Fibroblast of lung (primary cell): ENCODE results near the gene PRR36. TPM values are rescaled to one million over a fixed set of nuclear protein-coding genes. Genes with fewer than 3 reads are reported as not detected.

ENCODE experiments used
- DNase-seq, 2 donors: peaks; one replicate each; pipeline versions ENCODE4 v3.0.0 to v3.0.0-alpha.2; 2010; ENCODE audit warnings: low read depth in 2 of 2
- H2AFZ ChIP-seq: 2 replicates; pipeline ENCODE4 v1.5.1; 2012; ENCODE audit warnings: low read length, control low read depth, inconsistent platforms
- H3K27ac ChIP-seq: 2 replicates; pipeline ENCODE4 v1.5.1; 2011; ENCODE audit warnings: low read length, control low read depth; ENCODE audit not compliant: insufficient read depth
- H3K27me3 ChIP-seq: 2 replicates; pipeline ENCODE4 v1.5.1; 2011; ENCODE audit warnings: mild to moderate bottlenecking, low read length; ENCODE audit not compliant: control insufficient read depth, insufficient read depth
- H3K36me3 ChIP-seq: 2 replicates; pipeline ENCODE4 v1.5.1; 2011; ENCODE audit warnings: low read length; ENCODE audit not compliant: control insufficient read depth, insufficient read depth
- H3K4me1 ChIP-seq: 2 replicates; pipeline ENCODE4 v1.5.1; 2011; ENCODE audit warnings: low read length; ENCODE audit not compliant: control insufficient read depth, insufficient read depth; ENCODE audit errors: extremely low read depth
- H3K4me2 ChIP-seq: 2 replicates; pipeline ENCODE4 v1.5.1; 2011; ENCODE audit warnings: low read length, control low read depth; ENCODE audit not compliant: insufficient read depth; ENCODE audit errors: extremely low read depth
- H3K4me3 ChIP-seq, 4 experiments: fragments of 200-600 bp in 1 of 4; sonication (generic) in 1 of 4; replicated peaks in 1 of 4; 2 replicates each; pipeline ENCODE4 v1.5.1; 2011 to 2016; ENCODE audit warnings: low read length in 4 of 4, low read depth in 3 of 4, mild to moderate bottlenecking in 3 of 4, control low read depth in 2 of 4, inconsistent platforms in 1 of 4, mixed read lengths in 1 of 4; ENCODE audit not compliant: insufficient read depth in 1 of 4; ENCODE audit errors: control extremely low read depth in 1 of 4
- H3K79me2 ChIP-seq: 2 replicates; pipeline ENCODE4 v1.5.1; 2012; ENCODE audit warnings: mild to moderate bottlenecking, low read length, inconsistent platforms; ENCODE audit not compliant: control insufficient read depth, insufficient read depth
- H3K9ac ChIP-seq: 2 replicates; pipeline ENCODE4 v1.5.1; 2011; ENCODE audit warnings: mild to moderate bottlenecking, low read length, control low read depth; ENCODE audit not compliant: insufficient read depth
- H3K9me3 ChIP-seq: 2 replicates; pipeline ENCODE4 v1.5.1; 2012; ENCODE audit warnings: low read depth, low read length; ENCODE audit not compliant: control insufficient read depth, insufficient read depth
- H4K20me1 ChIP-seq: 2 replicates; pipeline ENCODE4 v1.5.1; 2011; ENCODE audit warnings: low read length; ENCODE audit not compliant: control insufficient read depth, insufficient read depth; ENCODE audit errors: extremely low read depth
- EZH2 ChIP-seq: IDR thresholded peaks from 2 replicates; pipeline ENCODE4 v1.5.1; 2012; ENCODE audit warnings: low read length, control low read depth, mild to moderate bottlenecking; ENCODE audit errors: missing control alignments
- polyA plus RNA-seq, 2 donors: library from polyadenylated mRNA; depleted of rRNA in 1 of 2; stranded (reverse) in 1 of 2; unstranded in 1 of 2; fragments of >200 nt; gene quantifications; 2 replicates each; pipeline ENCODE4 v1.2.1, GENCODE V29; 2011 to 2012; ENCODE audit warnings: missing spikeins in 1 of 2
- total RNA-seq: library from RNA; depleted of rRNA; stranded (reverse); fragments of >200 nt; gene quantifications from 2 replicates; pipeline ENCODE4 v1.2.1, GENCODE V29; 2014
- TF ChIP-seq, protein P1 (sequence below), 2 donors: IDR thresholded peaks in 1 of 2; conservative IDR thresholded peaks in 1 of 2; 1 replicate in 1 of 2; 2 replicates in 1 of 2; pipeline ENCODE4 v1.5.1; 2011 to 2012; ENCODE audit warnings: low read length in 2 of 2, control low read depth in 1 of 2, inconsistent platforms in 1 of 2, low read depth in 1 of 2, mild to moderate bottlenecking in 1 of 2

PRR36 gene
- total and polyA plus RNA-seq, 2 donors (not counting 1 experiment from before 2014, with no cell fraction given) = under 0.01 TPM; not detected in 1

DNA sequence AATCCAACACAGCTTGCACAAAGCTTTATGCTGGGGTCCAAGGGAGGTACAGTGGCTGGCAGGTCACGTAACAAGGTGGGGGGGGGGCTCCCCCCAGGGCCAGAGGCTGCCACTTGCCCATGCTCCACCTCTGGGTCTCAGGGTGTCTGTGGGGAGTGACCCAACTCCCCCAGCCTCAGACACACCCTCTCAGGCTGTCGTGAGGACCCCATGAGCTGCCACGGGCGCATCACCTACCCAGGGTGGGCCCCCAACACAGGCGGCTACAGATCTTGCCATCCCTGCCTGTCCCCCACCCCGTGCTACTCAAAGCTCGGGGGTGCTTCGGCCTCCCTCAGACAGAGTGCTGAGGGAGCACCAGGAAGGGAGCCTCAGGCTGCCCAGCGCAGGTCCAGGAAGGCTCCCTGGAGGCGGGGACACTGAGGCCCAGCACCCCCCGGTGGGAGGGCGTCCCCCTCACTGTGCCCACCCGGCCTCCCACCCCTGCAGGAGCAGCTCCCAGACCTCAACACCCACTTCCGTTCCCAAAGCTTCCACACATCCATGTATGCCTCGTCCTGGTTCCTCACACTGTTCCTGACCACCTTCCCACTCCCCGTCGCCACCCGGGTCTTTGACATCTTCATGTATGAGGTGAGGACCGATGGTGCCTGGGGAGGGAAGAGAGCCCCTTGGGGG, 23.1 kb downstream of the PRR36 start:
- no peaks in the 10 kb centered on the region for H3K27me3 ChIP-seq
- H3K9me3 ChIP-seq = no peaks in the 10 kb centered on the region
- H4K20me1 ChIP-seq = no peaks in the 10 kb centered on the region
- no peak overlapping the region for H2AFZ ChIP-seq
- H3K79me2 ChIP-seq = no peaks in the 10 kb centered on the region
- no peak overlapping the region for H3K9ac ChIP-seq
- no peak for DNase-seq
- H3K4me1 ChIP-seq = no peaks in the 10 kb centered on the region
- H3K27ac ChIP-seq = no peak overlapping the region
- no peak overlapping the region for H3K4me2 ChIP-seq
- H3K36me3 ChIP-seq = no peaks in the 10 kb centered on the region
- TF ChIP-seq EZH2 = no peak
- TF ChIP-seq, protein P1, sequence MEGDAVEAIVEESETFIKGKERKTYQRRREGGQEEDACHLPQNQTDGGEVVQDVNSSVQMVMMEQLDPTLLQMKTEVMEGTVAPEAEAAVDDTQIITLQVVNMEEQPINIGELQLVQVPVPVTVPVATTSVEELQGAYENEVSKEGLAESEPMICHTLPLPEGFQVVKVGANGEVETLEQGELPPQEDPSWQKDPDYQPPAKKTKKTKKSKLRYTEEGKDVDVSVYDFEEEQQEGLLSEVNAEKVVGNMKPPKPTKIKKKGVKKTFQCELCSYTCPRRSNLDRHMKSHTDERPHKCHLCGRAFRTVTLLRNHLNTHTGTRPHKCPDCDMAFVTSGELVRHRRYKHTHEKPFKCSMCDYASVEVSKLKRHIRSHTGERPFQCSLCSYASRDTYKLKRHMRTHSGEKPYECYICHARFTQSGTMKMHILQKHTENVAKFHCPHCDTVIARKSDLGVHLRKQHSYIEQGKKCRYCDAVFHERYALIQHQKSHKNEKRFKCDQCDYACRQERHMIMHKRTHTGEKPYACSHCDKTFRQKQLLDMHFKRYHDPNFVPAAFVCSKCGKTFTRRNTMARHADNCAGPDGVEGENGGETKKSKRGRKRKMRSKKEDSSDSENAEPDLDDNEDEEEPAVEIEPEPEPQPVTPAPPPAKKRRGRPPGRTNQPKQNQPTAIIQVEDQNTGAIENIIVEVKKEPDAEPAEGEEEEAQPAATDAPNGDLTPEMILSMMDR (conservative IDR thresholded peaks at IDR 0.05 in 1 of 2, IDR thresholded peaks at IDR 0.05 in 1 of 2; ENCODE audit: low read depth in 1 of 2, low read length in 2 of 2) = no peak
- H3K4me3 ChIP-seq = no peak overlapping the region

DNA sequence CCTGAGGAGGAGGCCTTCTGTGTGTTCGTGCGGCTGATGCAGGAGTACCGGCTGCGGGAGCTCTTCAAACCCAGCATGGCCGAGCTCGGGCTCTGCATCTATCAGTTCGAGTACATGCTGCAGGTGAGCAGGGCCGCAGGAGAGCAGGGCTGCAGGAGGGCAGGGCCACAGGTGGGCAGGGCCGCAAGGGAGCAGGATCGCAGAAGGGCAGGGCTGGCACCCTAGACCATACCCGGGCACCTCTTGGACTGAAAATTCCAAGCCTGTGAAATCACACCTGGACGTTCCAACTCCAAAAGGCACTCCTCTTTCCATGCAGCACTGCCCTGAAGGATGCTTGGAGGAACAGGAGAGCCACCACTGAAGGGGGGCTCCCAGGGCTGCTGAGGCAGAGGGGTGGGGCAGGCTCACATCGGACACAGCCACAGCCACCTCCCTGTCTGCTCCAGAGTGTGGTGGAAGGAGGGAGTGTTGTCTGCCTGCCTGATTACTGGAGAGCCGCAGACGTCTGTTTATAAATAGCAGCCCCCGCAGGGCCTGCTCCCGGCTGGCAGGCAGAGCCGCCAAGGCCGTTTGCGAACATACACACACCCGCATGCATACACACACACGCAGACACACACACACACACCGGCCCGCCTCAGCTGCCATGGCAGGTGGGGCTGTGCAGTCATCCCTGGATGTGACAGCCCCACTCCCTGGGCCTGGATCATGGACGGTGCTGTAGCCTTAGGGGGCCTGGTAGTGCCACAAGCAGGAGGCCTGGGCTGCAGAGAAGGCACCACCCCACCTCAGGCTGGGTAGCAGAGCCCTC, 24.0 kb downstream of the PRR36 start:
- TF ChIP-seq, protein P1 (conservative IDR thresholded peaks at IDR 0.05 in 1 of 2, IDR thresholded peaks at IDR 0.05 in 1 of 2; ENCODE audit: low read depth in 1 of 2, low read length in 2 of 2) = no peak
- no peak for TF ChIP-seq EZH2
- Histone ChIP-seq H3K4me2 (no peak overlapping the region), H3K9me3 (no peaks in the 10 kb centered on the region), H3K27me3 (no peaks in the 10 kb centered on the region), H3K79me2 (no peaks in the 10 kb centered on the region), H2AFZ (no peak overlapping the region), H3K9ac (no peak overlapping the region), H4K20me1 (no peaks in the 10 kb centered on the region), H3K36me3 (no peaks in the 10 kb centered on the region), H3K4me3 (no peak overlapping the region), H3K4me1 (no peaks in the 10 kb centered on the region), H3K27ac (no peak overlapping the region)
- no peak for DNase-seq

DNA sequence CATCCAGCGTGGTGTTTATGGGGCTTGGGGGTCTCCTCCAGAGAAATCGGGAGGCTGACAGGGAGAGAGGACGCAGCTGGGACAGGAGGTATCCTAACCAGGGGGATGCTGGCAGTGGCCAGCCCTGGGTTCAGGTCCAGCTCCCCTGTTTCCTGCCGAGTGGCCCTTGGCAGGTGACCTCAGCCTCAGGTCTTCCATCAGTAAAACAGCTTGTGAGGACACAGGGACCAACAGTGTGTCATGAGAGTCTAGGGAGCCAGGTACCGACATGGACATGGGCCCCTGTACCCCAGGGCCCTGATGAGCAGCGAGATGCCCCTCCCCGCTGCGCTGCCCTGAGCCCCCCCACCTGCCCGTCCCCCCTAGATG, 24.6 kb downstream of the PRR36 start:
- TF ChIP-seq, protein P1 (conservative IDR thresholded peaks at IDR 0.05 in 1 of 2, IDR thresholded peaks at IDR 0.05 in 1 of 2; ENCODE audit: low read depth in 1 of 2, low read length in 2 of 2) = no peak
- TF ChIP-seq EZH2 = no peak
- Histone ChIP-seq H3K9ac (no peak overlapping the region), H3K9me3 (no peaks in the 10 kb centered on the region), H3K79me2 (no peaks in the 10 kb centered on the region), H3K4me1 (no peaks in the 10 kb centered on the region), H3K4me2 (no peak overlapping the region), H3K27ac (no peak overlapping the region), H4K20me1 (no peaks in the 10 kb centered on the region), H3K4me3 (no peak overlapping the region), H3K36me3 (no peaks in the 10 kb centered on the region), H3K27me3 (no peaks in the 10 kb centered on the region), H2AFZ (no peak overlapping the region)
- DNase-seq = no peak
